GM12864 (cell line): ENCODE data around the gene ADPRM.

Experiments
- DNase-seq: peaks from one replicate; pipeline ENCODE4 v3.0.0-alpha.2; 2011; ENCODE audit warnings: low read depth
- H3K4me3 ChIP-seq: 2 replicates; pipeline ENCODE4 v1.5.1; 2011; ENCODE audit warnings: mild to moderate bottlenecking, low read depth, low read length, control low read depth
- TF ChIP-seq, protein P1 (sequence below): IDR thresholded peaks from 2 replicates; pipeline ENCODE4 v1.5.1; 2011; ENCODE audit warnings: low read depth, mild to moderate bottlenecking, moderate library complexity, low read length, control low read depth, inconsistent platforms; ENCODE audit errors: missing control alignments

Gene ADPRM

DNA sequence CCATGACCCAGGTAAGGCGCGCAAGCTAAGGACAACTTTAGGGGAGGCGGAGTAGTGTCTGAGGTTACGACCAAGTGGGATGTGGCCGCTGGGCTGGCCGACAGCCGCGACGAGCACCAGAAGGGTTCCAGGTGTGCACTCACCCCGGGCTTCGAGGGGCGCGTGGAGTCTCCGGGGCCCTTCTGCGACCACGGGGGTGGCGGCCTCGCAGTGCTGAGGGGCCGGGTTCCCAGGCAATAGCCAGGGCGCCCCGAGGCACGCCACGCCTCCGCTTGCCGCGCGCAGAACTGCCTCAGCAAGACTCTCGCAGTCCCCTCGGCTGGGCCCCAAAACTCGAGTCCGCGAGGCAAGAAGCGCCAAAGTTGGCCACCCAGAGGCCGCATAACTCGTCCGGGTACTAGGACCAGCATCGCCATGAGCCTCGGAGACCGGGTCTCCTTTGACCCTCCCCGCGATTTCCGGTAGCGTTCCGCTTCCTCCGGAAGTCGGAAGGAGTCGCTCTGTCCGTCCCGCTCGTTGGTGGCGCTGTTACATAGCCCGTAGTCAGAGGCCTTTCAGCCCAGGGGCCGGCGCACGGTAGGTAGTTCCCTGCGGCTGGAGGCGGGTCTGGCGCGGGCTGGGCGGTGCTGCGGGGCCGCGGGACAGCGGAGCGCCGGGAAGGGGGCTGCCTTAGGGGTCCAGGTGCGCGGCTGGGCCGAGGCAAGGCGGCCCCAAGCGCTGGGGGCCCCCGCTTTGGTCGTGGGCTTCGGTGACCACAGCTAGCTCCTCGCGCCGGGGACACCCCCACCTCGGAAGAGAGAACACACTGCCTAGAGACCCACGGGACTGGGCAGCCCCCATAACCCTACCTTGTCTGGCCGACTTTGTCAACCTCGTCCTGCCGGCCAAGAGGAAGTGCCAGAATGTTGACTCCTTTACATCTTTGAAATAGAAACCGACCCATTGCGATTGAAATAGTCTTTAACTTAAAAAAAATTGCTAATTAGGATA lies at the start of gene ADPRM, which contains the start of gene SCO1:
ADPRM (plus strand) TSS at position 503 of the 990 bp plus-strand sequence. CDS start 7,333 bp downstream, outside the sequence.
SCO1 (minus strand) TSS at position 442 of the 990 bp plus-strand sequence; CDS start at position 416, 26 bp downstream.
- peak; percentile 83 for DNase-seq
- TF ChIP-seq, protein P1, sequence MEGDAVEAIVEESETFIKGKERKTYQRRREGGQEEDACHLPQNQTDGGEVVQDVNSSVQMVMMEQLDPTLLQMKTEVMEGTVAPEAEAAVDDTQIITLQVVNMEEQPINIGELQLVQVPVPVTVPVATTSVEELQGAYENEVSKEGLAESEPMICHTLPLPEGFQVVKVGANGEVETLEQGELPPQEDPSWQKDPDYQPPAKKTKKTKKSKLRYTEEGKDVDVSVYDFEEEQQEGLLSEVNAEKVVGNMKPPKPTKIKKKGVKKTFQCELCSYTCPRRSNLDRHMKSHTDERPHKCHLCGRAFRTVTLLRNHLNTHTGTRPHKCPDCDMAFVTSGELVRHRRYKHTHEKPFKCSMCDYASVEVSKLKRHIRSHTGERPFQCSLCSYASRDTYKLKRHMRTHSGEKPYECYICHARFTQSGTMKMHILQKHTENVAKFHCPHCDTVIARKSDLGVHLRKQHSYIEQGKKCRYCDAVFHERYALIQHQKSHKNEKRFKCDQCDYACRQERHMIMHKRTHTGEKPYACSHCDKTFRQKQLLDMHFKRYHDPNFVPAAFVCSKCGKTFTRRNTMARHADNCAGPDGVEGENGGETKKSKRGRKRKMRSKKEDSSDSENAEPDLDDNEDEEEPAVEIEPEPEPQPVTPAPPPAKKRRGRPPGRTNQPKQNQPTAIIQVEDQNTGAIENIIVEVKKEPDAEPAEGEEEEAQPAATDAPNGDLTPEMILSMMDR = peak; percentile 51
- H3K4me3 ChIP-seq = peak within 1 kb of the TSS; percentile 91

DNA sequence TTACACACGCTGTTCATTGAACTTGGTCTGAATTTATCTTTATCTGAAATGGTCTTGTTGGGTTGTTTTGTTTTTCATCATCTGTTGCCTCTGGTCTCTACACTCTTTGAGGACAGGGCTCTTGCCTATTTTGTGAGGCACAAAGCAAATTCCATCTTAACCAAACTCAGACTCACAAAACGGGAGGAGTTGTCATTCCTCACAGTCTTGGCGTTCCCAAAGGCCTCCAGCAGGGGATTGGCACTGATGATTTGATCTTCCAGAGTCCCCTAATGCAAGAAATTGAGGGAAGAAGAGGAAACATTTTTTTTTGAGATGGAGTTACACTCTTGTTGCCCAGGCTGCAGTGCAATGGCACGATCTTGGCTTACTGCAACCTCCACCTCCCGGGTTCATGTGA lies 49.0 kb upstream of the ADPRM start:
- TF ChIP-seq, protein P1 = no peak
- no peak overlapping the region for H3K4me3 ChIP-seq
- no peak for DNase-seq

DNA sequence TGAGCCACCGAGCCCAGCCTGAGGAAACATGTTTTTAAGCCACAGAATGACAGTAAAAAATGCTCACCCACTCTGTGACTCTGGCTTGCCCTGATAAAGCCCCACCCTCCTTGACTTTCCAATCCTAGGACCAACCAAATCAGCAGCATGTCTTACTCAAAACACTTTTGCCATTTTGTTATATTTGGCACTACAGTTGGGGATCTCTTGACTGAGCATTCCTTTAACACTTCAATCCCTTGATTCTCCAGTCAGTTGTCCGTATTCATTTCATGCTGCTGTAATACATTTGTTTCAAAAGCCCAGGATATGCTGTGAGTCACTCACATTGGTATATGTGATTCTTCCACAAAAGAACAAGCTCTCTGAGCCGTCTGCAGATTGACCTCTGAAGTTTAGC lies 48.4 kb upstream of the ADPRM start:
- H3K4me3 ChIP-seq = no peak overlapping the region
- no peak for DNase-seq
- TF ChIP-seq, protein P1 = no peak

- no peak overlapping the region for H3K4me3 ChIP-seq
- TF ChIP-seq, protein P1 = no peak
- no peak for DNase-seq
Measured at GRCh38 chr17:10649602-10650001, 47.8 kb upstream of the ADPRM start.

GRCh38 chr17:10651927-10652326 lies 45.5 kb upstream of the ADPRM start:
- DNase-seq = no peak
- TF ChIP-seq, protein P1 = no peak
- no peak overlapping the region for H3K4me3 ChIP-seq

DNA sequence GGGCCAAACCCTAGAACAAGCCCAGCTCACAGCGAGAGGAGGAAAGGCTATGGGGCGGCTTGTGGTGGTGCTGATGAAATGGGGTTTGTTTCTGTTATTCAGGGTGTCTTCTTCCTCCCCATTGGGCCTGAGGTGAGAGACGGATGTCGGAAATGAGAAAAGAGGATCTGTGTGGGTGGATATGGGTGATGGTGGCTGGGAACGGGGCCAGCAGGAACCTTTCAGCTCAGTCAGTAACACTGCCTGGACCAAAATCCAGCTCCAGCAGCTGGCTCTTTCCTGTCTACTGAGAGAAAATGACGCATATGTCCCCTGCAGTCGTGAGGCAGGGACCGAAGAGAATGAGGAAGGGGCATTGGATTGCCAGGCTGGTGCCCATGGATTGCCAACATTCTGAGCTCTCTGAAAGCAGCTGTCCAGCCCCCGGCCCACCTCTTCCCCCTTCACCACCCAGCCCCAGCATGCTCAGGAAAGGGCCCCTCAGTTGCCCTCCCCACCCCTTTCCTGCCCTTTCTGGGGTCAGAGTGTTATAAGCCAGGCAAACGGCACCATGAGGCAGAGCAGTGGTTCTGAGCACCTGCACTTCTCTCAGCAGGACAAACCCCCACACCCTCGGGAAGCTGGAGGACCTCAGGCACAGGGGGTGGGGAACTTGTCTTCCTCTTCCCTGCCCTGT lies 44.3 kb upstream of the ADPRM start:
- no peak overlapping the region for H3K4me3 ChIP-seq
- TF ChIP-seq, protein P1 = no peak
- DNase-seq = no peak
